ENCODE data around the gene TSPAN9. TPM values are rescaled to one million over a fixed set of nuclear protein-coding genes. Genes with fewer than 3 reads are reported as not detected.

Gene TSPAN9
- total RNA-seq, 1 experiment from 2014 or later = 35.5 TPM

DNA sequence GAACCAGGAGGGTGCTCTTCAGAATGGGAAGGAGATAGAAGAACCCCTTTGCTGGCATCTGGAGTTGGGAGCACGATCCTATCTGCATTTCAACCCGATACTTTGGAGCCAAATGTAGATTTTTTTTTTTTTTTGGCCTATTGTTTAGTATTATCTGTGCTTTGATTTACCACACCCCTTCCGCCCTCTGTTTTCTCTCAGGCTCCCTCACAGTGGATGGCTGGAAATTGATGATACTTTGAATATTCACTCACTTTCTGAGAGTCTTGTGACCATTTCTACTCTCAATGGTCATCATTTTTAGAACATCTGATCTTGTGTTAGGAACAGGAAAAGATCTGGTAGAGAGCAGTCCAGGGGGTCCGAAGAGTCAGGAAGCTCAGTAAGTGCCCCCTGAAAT lies 9.0 kb downstream of the TSPAN9 start:
- H3K4me3 ChIP-seq (ENCODE audit: low read depth, low read length, poor library complexity, severe bottlenecking) = no peak overlapping the region
- H3K4me1 ChIP-seq (ENCODE audit: insufficient read depth, low read length, poor library complexity, severe bottlenecking) = peaks cover 11% of the 10 kb centered on the region
- POLR2A ChIA-PET (ENCODE audit: low non-redundant PET) = no interaction called here
- no peaks in the 10 kb centered on the region for H3K9me3 ChIP-seq (ENCODE audit: low read depth, low read length, poor library complexity, severe bottlenecking)
- no TSS peak for BruUV-seq (replicated peaks)
- intact Hi-C loops (cut with micrococcal nuclease; ENCODE audit: unreplicated experiment) = no loop called here
- peak overlapping the region; percentile 40 for H3K27ac ChIP-seq (ENCODE audit: low read depth, low read length, poor library complexity, severe bottlenecking)
- CTCF ChIA-PET = no interaction called here
- no peak for DNase-seq (ENCODE audit: low spot score)
- H3K36me3 ChIP-seq (ENCODE audit: insufficient read depth, low read length, poor library complexity, severe bottlenecking) = no peaks in the 10 kb centered on the region
- TF ChIP-seq, protein P1, sequence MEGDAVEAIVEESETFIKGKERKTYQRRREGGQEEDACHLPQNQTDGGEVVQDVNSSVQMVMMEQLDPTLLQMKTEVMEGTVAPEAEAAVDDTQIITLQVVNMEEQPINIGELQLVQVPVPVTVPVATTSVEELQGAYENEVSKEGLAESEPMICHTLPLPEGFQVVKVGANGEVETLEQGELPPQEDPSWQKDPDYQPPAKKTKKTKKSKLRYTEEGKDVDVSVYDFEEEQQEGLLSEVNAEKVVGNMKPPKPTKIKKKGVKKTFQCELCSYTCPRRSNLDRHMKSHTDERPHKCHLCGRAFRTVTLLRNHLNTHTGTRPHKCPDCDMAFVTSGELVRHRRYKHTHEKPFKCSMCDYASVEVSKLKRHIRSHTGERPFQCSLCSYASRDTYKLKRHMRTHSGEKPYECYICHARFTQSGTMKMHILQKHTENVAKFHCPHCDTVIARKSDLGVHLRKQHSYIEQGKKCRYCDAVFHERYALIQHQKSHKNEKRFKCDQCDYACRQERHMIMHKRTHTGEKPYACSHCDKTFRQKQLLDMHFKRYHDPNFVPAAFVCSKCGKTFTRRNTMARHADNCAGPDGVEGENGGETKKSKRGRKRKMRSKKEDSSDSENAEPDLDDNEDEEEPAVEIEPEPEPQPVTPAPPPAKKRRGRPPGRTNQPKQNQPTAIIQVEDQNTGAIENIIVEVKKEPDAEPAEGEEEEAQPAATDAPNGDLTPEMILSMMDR (conservative IDR thresholded peaks at IDR 0.05; ENCODE audit: low read depth, low read length) = no peak
- no peak for TF ChIP-seq EZH2 (IDR thresholded peaks at IDR 0.05; ENCODE audit: borderline replicate concordance, low read depth, low read length, poor library complexity, severe bottlenecking)
- no peaks in the 10 kb centered on the region for H3K27me3 ChIP-seq (replicated peaks; ENCODE audit: insufficient read depth, low read depth, low read length, poor library complexity)

DNA sequence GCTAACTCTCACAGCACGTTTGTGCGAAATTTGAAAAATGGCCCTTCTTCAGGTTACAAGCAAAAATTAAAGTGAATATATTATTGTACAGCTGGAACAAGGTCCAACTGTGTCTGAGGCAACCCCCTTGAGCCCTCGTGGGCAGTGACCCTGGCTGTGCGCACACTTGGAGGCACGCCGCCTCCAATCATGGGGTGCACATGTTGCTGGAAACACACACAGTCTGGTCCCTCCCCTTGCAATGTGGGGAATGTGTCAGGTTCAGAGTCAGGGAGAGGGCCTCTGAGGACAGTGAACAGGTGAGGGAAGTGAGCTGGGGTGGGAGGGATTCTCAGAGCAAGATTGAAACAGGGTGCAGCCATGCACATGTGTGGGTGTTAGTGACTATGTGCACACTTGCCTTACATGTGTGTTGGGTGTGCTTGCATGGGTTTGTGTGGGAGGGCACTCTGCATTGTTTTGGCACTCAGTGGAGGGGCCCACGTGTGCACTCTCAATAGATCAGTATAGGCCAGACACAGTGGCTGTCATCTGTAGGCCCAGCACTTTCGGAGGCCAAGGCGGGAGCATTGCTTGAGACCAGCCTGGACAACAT lies 9.6 kb downstream of the TSPAN9 start:
- Histone ChIP-seq H3K9me3 (ENCODE audit: low read depth, low read length, poor library complexity, severe bottlenecking) (no peaks in the 10 kb centered on the region), H3K27ac (ENCODE audit: low read depth, low read length, poor library complexity, severe bottlenecking) (no peak overlapping the region), H3K27me3 (replicated peaks; ENCODE audit: insufficient read depth, low read depth, low read length, poor library complexity) (no peaks in the 10 kb centered on the region), H3K4me1 (ENCODE audit: insufficient read depth, low read length, poor library complexity, severe bottlenecking) (peaks cover 11% of the 10 kb centered on the region), H3K4me3 (ENCODE audit: low read depth, low read length, poor library complexity, severe bottlenecking) (no peak overlapping the region), H3K36me3 (ENCODE audit: insufficient read depth, low read length, poor library complexity, severe bottlenecking) (no peaks in the 10 kb centered on the region)
- DNase-seq (ENCODE audit: low spot score) = no peak
- POLR2A ChIA-PET (ENCODE audit: low non-redundant PET) = no interaction called here
- TF ChIP-seq, protein P1 (conservative IDR thresholded peaks at IDR 0.05; ENCODE audit: low read depth, low read length) = no peak
- no peak for TF ChIP-seq EZH2 (IDR thresholded peaks at IDR 0.05; ENCODE audit: borderline replicate concordance, low read depth, low read length, poor library complexity, severe bottlenecking)
- intact Hi-C loops (cut with micrococcal nuclease; ENCODE audit: unreplicated experiment) = no loop called here
- no TSS peak for BruUV-seq (replicated peaks)
- CTCF ChIA-PET = interaction anchor here (0.6 kb wide), 1 partner anchor 46 kb away, joined by 3 read pairs; no protein-coding TSS in a partner anchor

DNA sequence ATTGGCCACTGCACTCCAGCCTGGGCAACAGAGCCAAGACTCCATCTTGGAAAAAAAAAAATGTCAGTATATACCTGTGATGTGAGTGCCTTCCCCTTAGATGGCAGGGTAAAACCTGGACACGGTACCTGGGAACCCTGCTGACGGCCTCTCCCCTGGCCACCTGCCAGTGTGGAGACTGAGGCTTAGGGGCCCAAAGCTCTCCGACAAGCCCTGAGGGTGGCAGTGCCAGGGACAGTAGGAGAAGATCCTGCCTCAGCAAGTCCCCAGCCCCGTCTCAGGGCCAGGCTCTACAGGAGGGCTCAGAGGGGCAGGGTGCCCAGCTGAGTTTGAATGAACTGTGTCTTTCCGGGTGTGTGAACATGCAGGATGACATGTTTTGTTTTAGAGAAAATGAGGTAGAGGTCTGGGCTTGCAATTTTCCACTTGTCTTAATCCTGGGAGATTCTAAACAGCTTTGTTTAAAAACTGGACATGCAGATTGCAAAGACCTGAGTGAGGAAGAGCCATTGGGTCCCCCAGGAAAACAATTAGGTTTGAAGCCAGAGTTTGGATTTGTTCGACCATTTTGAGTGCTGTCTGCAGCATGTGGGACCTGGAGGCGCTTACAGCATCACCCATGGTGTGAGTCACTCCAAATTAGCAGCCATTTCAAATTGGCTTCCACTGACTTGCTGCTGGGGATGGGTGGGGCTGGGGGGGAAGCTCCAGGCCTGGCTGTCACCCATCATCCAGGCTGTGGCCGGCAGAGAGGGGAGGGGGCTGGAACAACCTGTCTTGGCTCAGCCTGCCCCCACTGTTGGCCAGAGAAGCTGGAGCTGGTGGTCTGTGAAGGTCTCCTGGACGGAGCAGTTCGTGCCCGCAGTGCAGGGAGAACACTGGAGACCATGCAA lies 10.8 kb downstream of the TSPAN9 start:
- DNase-seq (ENCODE audit: low spot score) = peak; percentile 54
- no peak overlapping the region for H3K4me3 ChIP-seq (ENCODE audit: low read depth, low read length, poor library complexity, severe bottlenecking)
- POLR2A ChIA-PET (ENCODE audit: low non-redundant PET) = no interaction called here
- H3K36me3 ChIP-seq (ENCODE audit: insufficient read depth, low read length, poor library complexity, severe bottlenecking) = no peaks in the 10 kb centered on the region
- H3K9me3 ChIP-seq (ENCODE audit: low read depth, low read length, poor library complexity, severe bottlenecking) = no peaks in the 10 kb centered on the region
- no TSS peak for BruUV-seq (replicated peaks)
- no peak overlapping the region for H3K27ac ChIP-seq (ENCODE audit: low read depth, low read length, poor library complexity, severe bottlenecking)
- CTCF ChIA-PET = no interaction called here
- TF ChIP-seq, protein P1 (conservative IDR thresholded peaks at IDR 0.05; ENCODE audit: low read depth, low read length) = no peak
- no peak for TF ChIP-seq EZH2 (IDR thresholded peaks at IDR 0.05; ENCODE audit: borderline replicate concordance, low read depth, low read length, poor library complexity, severe bottlenecking)
- peaks cover 11% of the 10 kb centered on the region for H3K4me1 ChIP-seq (ENCODE audit: insufficient read depth, low read length, poor library complexity, severe bottlenecking)
- intact Hi-C loops (cut with micrococcal nuclease; ENCODE audit: unreplicated experiment) = no loop called here
- no peaks in the 10 kb centered on the region for H3K27me3 ChIP-seq (replicated peaks; ENCODE audit: insufficient read depth, low read depth, low read length, poor library complexity)
